Measurements from ENCODE around the gene KSR1.

DNA sequence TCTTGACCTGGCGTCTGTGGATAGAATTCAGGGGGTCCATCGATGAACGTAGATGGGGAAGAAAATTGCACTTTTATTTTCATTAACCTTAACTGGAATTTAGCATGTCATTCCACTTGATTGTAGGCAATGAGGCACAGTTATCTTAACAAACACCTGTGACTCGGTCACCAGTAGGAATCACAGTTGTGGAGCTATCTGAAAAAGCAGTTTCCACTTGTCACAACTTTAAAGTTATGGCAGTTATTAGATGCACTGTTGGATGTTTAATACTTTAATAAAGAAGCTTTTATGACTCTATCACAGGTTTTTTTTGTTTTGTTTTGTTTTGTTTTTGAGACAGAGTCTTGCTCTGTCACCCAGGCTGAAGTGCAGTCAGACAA, 91.0 kb downstream of the KSR1 start:
- TF ChIP-seq CTCF (IDR thresholded peaks at IDR 0.05) (no peak), POLR2AphosphoS5 (IDR thresholded peaks at IDR 0.05) (no peak)

All from breast epithelium (tissue), 3 donors.